Measurements from ENCODE around the gene NVL.

Gene NVL

GRCh38 chr1:224266915-224267856, 62.8 kb downstream of the NVL start:
- no peak for TF ChIP-seq CTCF (IDR thresholded peaks at IDR 0.05; ENCODE audit: low read depth, low read length, missing control alignments)
- H3K4me3 ChIP-seq (replicated peaks; ENCODE audit: low read depth, low read length) = no peak overlapping the region
- no peak for DNase-seq (ENCODE audit: extremely low read depth, low read depth)

- TF ChIP-seq CTCF (IDR thresholded peaks at IDR 0.05; ENCODE audit: low read depth, low read length, missing control alignments) = no peak
- no peak overlapping the region for H3K4me3 ChIP-seq (replicated peaks; ENCODE audit: low read depth, low read length)
- no peak for DNase-seq (ENCODE audit: extremely low read depth, low read depth)
These were observed 63.7 kb downstream of the NVL start for GRCh38 chr1:224266105-224266914.

- no peak overlapping the region for H3K4me3 ChIP-seq (replicated peaks; ENCODE audit: low read depth, low read length)
- TF ChIP-seq CTCF (IDR thresholded peaks at IDR 0.05; ENCODE audit: low read depth, low read length, missing control alignments) = no peak
- no peak for DNase-seq (ENCODE audit: extremely low read depth, low read depth)
These were observed 65.7 kb downstream of the NVL start for GRCh38 chr1:224264321-224264720.

GRCh38 chr1:224262373-224263054, 67.5 kb downstream of the NVL start:
- DNase-seq (ENCODE audit: extremely low read depth, low read depth) = no peak
- TF ChIP-seq CTCF (IDR thresholded peaks at IDR 0.05; ENCODE audit: low read depth, low read length, missing control alignments) = no peak
- H3K4me3 ChIP-seq (replicated peaks; ENCODE audit: low read depth, low read length) = no peak overlapping the region

- TF ChIP-seq CTCF (IDR thresholded peaks at IDR 0.05; ENCODE audit: low read depth, low read length, missing control alignments) = no peak
- DNase-seq (ENCODE audit: extremely low read depth, low read depth) = no peak
- no peak overlapping the region for H3K4me3 ChIP-seq (replicated peaks; ENCODE audit: low read depth, low read length)
These were observed 70.0 kb downstream of the NVL start for GRCh38 chr1:224259986-224260385.

- no peak for TF ChIP-seq CTCF (IDR thresholded peaks at IDR 0.05; ENCODE audit: low read depth, low read length, missing control alignments)
- no peak for DNase-seq (ENCODE audit: extremely low read depth, low read depth)
- no peak overlapping the region for H3K4me3 ChIP-seq (replicated peaks; ENCODE audit: low read depth, low read length)
These were observed 71.6 kb downstream of the NVL start for GRCh38 chr1:224258351-224258750.
